CD4-positive, alpha-beta T cell treated with Interleukin-4 for 1 hour (primary cell): ENCODE measurements around the gene AMZ1.
"Not testable (repeated sequence)": the region's sequence is repeated elsewhere in the genome, so short reads cannot be mapped to it uniquely, and the experiment has no call there.

ENCODE experiments used
- DNase-seq, 2 donors: peaks; one replicate each; pipeline ENCODE4 v3.0.0-alpha.2; 2020 to 2022

Gene AMZ1

DNA sequence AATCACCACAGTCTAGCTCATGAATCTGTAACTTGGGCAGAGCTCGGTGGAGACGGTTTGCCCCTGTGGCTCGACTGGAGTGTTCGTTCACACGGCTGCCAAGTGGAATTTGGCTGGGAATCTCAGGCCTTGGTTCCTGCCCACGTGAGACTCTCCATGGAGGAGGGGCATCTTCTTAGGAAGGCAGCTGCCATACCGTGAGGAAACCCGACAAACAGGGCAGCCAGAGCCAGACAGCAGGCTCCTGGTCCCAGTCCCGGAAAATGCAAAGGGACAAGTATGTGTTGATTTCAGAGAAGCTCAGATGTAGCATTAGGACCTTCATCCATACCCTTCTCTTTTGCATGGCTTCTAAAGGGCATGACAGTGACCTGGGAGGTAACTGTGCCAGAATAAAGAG, 26.6 kb downstream of the AMZ1 start:
- DNase-seq = no peak

DNA sequence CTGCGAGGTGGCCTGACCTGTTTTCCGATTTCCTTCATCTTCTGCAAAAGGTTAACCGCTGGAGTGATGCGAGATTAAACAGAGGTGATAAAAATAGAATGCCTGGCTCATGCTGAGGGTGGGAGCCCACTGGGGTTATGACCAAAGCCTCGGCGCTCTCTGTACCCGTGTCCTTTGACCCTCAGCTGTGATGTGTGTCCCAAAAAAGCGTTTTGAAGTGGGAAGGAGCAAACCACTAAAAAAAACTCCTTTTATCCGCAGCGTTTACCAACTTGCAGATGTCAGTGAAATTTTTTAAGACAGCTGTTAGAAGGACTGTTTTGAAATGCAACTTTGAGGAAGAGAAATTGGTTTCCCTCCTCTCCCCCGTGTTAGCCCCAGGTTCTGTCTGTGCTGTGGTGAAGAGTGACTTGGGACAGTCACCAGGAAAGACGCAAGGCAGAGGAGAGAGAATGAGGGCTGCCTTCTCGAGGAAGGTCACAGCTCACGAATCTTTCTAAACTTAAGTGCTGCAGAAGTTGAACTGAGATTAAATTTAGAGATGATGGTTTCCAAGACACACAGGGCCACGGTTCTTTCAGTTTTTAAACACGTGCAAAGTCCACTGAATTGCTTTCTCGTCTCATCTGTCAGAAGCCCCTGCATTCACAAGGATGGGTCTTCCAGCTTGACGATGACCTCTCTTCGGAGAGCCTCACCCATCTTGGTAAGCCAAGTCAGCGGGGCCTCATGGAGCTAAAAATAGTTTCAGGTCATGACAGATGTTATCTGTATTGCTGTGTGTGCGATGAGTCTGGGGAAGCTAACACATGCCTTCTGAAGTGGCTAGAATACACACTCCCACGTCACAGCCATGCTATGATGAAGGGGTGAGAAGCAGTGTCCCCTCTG, 27.6 kb downstream of the AMZ1 start:
- peak; percentile 44 to 46 for DNase-seq

DNA sequence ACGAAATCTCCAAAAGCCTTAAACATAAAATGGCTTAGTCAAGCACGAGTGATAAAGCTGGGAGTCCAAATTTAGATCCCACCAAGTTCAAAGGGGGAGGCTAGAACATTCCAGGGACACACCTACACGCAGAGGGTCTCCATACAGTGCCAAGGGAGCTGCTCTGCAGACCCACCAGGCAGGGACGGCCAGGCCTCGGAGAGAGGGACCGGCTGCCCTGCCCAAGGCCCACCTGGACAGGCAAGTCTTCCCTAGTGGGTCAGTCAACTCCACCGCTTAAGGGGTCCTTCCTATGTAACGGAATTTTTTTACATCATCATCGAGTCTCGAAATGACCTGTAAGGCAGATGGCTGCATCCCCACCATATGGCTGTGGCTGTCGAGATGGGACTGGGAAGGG, 28.5 kb downstream of the AMZ1 start:
- DNase-seq = no peak

DNA sequence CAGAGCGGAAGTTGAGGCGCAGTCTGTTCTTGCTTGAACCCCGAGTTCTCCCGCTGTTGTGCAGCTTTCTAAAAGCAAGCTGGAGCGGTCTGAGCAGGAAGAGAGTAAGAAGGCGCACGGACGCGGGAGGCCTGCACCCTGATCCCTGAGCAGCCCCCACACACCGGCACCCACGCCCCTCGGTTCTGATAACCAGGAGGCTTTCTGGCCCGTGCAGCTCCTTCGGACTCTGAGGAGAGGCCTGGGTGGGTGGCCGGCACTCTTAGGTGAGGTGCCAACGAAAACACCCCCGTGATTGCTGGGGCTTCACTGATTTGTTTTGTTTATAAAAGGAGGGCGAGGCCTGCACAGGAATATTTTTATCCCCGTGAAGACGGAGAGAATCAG, 28.9 kb downstream of the AMZ1 start:
- DNase-seq = no peak

DNA sequence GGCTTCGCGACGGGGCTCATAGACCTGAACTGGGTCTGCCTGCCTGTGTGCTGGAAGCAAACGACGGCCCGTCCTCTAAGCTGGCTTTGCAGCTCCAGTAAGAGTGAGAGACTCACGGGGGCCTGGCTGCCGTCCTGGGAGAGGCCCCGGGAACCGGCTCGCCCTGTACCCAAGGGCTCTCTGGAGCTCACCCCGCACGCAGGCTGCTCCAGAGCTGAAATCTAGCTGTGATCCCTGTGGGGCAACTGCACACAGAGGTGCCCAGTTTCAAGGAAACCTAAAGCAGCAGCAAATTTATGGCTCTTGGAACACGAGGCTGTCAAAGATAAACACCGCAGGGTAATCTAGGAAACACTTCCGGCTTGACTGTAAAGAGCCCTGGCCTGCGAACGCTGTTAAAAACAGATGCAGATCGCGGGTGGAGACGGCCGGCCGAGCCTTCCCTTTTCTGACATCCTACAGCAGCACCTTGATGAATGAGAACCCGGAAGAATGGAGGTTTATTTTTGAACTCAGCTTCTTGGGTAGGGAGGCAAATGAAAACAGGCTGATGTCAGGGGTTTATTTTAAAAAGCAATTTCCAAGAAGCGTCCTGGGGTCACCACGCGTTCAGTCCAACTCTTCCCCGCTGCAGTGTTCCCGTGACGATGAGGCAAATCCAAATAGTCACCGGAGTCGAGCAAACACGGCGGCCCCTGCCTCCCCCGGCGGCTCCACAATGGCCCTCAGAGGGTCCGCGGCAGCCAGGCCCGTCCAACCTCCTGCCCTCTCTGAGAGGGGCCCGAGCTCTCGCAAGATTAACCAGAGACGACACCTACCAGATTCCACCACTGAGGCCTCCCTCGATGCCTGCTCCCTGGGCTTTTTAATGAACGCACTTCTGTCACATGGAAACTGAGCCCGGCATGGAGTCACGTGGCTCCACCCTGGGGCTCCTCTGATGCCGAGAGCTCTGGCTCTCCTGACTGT, 29.6 kb downstream of the AMZ1 start:
- peak in 1 of 2 donors; percentile 48 for DNase-seq

DNA sequence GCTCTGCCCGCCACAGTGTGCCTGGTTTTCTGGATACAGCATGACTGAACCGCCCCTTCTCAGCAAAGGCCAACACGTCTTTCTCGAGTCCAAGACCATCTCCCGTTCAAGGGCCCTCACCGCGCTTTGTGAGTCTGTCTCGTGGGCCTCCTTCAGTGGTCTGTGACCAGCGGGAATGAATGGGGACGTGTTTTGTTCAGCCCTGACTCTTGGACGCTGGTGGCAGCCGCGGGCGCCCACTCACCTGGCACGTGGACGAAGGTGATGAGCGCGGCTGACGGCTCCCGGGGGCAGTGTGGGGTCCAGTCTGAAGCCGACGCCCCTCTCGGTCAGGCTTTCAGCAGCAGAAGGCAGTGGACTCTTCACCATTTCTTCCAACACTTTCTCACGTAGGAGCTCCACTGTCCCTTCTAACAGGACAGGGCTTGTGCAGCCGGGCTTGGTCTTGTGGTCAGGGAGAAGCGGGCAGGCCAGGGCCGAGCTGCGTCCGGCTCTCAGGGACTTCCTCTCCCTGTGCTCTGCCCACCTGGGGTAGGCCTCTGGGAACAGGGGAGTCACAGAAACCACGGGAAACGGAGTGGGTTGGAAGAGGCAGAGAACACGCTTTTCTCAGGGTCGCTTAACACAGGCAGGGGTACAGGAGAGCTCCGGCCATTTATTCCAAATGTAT, 30.4 kb downstream of the AMZ1 start:
- DNase-seq = no peak

DNA sequence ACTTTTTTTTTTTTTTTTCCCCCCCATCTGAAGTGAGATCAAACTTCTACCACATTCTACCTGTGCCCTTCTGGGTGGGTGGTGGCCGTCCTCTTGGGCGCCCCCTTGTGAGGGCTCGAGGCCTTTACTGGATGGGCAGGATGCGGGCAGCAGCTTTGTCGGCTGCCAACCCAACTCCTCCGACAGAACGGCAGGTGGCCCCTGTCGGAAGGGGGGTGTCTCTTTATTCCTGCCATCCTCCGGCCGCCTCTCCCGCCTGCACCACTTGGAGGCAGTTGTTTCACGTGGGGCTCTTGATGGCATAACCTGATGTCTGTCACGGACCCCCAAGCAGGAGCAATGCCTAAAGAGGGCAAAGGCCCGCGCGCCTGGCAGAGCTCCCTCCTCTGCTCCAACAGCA, 31.0 kb downstream of the AMZ1 start:
- peak; percentile 59 to 68 for DNase-seq

DNA sequence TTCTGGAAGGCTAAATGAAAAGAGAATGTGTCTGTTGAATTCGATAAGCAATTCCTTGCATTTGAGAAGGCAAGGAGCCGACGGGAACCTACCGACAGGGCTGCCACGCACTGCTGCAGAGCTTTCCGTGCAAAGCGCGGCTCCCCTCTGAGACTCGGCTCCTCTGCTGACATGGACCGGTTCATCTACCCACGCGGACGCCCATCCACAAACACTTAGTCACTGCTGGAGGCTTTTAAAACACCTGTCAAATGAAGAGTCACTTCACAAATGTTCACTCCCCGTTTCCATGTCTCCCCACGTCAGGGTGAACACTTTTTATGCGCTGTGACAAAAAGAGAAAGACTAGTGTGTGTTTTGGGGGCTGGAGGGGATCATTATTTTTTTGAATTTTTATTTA, 32.0 kb downstream of the AMZ1 start:
- no peak for DNase-seq

DNA sequence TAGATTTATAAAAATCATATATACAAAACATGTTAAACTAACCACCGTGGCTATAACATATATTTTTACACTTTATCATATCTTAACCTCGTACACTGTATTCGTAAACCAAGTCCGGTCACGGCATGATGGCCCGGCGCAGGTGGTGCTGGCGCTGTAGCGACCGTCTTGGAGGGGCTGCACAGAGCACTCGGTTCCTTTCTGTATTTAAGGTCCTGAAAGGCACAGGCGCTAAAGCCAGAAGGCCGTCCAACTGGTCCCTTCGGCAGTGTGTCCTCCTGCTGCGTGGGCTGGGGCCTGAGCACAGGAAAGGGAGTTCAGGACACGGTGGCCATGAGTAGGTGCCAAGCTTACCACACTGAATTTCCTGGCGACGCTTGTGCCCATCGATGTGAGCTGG, 33.8 kb downstream of the AMZ1 start:
- no peak for DNase-seq

DNA sequence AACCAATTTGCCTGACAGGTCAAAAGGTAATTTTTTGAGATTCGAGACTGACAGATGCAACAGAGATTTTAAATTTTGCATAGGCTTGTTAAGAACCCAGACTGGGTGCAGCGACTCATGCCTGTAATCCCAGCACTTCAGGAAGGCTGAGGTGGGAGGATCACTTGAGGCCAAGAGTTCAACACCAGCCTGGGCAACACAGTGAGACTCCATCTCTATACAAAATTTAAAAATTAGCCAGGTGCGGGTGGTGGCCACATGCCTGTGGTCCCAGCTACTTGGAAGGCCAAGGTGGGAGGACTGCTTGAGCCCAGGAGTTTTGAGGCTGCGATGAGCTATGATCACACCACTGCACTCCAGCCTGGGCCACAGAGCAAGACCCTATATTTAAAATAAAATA, 34.6 kb downstream of the AMZ1 start:
- DNase-seq = no peak

DNA sequence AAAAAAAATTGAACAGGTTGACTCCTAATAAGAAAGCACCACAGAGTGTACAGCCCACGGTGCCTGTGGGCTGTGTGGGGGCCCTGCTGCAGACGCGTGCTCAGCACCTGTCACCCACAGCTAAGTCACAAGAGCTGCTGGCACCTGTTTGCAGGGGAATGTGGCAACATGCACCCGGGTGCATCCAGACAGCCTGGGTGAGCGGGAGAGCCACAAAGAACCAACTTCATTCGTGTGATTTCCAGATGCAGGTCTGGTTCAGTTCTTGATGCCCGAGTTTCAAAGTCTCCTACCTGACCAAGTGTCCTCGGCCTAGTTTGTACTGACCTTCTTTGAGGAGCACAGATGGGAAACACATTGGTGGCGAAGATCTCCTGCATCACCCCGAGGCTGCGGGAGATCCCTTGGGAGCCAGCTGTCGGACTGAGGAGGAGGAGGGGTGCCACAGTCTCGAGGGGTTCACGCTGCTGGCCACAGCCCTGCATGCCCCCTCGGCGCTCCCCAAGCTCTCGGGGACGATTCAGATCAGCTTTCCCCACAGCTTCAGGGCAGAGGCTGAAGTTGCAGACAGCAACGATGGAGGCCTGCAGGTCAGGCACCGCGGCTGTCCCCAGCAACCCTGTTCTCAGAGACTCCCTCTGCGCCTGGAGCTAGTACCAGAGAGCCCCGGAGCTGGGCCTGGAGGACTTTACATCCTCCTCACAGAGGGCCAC, 35.3 kb downstream of the AMZ1 start:
- no peak for DNase-seq

DNA sequence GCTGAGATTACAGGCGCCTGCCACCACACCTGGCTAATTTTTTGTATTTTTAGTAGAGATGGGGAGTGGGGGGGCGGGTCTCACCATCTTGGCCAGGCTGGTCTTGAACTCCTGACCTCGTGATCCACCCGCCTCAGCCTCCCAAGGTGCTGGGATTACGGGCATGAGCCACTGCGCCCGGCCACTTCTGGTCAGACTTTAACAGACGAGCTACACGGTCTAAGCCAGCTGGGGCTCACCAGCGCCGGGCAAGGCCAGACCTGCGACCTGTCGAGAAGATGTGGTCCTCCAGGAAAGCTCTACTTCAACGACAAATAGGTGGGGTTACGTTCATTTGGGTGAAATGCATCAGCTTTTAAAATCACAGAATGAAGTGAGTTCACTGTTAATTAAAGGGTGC, 36.0 kb downstream of the AMZ1 start:
- not testable (repeated sequence) for DNase-seq

DNA sequence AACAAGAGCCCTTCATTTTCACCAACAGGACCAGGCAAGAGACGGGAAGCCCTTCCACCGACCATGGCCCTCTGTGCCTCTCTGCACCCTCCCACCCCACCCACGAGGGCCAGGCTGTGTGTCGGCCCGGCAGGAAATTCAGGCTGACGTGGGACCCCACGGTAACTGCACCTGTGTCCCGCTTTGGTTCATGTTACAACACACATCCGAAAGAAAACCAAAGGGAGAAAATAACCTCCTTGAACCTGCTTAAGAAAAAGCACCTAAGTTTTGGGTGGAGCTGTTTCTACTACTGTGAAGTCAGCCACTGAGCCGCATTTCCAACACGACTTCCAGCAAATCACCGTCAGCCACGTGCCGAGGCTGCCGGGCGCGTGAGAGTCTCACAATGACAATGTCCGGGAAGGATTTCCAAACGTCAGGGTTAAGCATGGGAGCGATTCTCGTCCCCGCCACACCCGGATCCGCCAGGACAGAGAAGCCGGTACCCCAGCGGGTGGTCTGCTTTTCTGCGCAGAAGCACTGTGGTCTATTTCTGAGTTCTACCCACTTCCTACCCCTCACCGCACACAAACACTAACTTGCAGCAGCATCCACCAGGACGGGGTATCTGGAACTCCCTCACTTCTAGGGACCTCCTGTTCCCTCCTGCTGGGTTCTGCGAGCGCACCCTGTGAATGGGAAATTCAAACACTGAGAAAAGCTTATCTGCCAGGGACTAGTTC, 36.6 kb downstream of the AMZ1 start:
- no peak for DNase-seq

DNA sequence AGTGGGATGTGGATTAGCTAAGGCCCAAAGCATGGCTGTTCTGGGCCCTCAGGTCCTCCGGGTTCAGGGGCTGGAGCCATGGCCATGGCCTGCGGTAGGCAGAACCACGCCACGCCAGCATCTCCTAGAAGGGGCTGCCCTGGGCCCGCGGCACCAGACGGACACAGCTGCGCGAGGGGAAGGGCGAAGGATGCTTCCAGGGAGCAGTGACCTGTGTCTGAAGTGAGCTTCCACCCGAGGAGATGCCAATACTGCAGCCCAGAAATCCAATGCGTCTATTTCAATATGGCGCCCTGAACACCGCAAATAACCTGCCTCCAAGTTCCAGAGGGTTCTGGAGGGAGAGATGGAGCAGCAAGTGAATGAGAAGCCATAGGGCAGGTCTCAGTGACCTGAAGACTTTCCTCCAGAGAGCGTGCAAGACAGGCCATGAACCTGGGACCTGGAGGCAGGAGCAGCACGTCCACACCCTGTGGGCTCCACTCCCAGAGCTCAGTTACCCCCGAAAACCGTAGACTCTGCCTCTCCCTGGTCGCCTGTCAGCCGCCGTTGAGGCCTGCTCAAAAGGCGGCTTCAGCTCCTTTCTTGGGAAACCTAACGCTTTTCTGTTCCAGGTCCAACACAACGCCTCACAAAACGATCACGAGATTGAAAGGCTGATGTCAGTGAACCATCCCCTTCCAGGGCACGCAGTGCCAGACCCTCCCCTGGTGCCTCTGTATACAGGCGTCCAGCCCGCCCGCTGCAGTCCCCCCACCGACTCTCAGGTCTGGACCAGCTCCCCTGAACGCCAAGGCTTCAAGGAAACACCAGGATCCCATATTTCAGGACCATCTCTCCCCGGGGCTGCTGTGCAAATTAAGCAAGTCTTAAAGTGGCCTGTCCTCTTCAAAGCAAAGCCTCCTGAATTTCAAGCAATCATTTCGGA, 37.4 kb downstream of the AMZ1 start:
- DNase-seq = peak in 1 of 2 donors; percentile 9

DNA sequence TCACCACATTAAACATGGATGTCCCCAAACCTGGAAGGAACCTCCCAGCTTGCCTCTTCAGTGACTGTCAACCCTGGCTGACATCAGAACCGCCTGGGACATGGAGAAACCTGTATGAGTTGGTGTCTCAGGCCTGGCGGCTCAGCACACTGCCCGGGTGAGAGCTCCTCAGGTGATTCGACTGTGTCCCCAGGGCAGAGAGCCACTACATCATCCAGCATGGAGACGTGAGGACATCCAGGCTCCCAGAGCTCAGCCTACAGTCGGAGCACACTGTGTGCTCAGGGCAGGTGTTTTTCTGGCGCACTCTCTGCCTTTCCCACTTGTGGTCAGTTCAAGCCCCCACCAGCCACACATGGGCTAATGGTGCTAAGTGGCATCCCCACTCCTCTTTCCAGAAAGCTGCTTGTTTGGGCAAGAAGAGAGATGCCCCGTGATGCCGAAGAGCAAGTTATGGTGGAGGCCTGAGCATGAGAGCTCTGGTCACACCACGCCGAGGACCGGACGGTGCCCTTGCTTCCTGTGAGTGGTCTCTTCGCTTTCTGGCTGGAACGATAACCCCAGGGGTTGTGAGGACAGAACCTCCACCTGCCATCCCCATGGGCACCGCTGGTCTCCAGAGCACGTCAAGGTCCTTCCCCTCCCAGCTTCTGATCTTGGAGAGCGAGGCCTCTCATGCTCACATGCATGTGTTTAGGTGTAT, 38.5 kb downstream of the AMZ1 start:
- DNase-seq = peak in 1 of 2 donors; percentile 10

DNA sequence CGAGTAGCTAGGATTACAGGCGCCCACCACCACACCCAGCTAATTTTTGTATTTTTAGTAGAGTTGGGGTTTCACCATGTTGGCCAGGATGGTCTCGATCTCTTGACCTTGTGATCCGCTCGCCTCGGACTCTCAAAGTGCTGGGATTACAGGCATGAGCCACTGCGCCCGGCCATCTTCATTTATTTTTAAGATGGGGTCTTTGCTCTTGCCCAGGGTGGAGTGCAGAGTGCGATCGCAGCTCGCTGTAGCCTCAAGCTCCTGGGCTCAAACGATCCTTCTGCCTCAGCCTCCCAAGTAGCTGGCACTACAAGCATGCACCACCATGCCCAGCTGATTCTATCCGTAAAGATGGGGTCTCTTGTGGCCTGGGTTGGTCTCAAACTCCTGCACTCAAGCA, 39.2 kb downstream of the AMZ1 start:
- DNase-seq = peak in 1 of 2 donors; percentile 3

DNA sequence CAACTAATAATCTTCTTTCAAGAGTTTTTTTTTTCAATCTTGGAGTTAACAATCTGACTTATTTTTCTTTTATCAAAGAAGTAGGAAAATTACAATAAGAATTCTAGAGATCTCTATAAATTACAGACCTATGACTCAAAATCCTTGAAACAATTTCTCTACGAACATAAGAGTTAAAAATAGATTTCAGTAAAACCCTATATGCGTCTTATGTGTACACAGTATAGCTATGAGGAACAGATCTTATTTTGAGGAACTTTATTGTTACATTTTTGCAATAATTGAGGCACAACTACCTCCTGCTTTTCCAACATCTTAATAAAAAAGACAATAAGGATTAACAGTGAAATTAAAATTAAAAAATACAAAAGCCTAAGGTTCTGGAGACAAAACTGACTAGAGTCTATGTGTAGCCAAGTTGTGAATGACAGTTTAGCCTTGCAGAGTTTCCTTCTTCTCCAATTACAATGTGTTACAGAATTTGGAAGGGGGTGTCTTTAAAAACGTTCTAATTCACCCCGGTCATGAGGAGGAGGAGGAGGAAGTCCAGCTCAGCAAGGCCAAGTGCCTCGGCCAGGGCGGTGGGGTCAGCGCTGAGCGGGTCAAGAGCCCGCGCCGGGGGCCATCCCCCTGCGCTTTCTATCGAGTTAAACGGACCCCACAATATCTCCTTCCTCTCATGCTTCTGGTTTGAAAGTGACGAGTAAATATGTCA, 40.5 kb downstream of the AMZ1 start:
- no peak for DNase-seq

DNA sequence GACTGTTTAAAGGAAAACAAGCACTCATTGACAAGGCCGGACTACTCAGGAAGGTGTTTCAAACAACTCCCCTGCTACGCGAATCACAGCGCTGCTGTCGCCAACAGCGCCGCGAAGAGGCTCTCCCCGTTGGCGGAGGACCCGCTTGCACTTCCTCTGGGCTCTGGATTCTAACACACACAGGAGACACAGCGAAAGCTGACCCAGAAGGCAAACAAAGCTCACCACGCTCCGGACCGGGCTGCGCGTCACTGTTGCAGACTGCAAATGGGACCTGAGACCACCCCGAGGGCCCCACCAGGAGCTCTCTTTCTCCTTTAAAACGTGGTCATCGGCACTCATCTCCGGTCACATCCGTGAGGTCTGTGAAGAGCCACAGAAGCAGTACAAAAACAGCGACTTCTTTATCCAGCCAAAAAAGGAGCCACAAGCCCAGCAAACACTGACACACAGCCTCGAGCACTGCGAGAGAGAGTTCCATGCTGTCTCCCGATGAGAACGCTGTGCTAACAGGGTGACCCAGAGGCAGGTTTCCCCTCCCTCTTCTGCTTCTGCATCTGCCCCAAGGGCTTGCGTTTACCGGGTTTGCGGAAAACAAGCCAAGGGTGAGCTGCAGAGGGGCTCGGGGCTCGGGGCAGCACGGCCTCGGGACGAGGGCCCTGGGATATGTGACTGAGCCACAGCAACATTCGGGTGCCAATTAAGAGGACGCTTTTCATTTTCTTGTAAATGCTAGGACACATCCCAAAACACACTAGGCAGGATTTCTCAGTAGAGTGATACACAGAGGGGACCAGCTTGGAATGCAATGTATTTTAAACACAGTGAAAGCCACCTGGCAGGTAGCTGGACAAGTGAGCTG, 41.3 kb downstream of the AMZ1 start:
- DNase-seq = peak in 1 of 2 donors; percentile 4
